ACC112 (cell line): ENCODE data around the gene TMEM217.

Experiments used
- H2AFZ ChIP-seq: fragments of 200-600 bp; sonication (generic); one replicate; pipeline ENCODE4 v1.6.0; 2017; ENCODE audit warnings: antibody characterized with exemption, low read length; ENCODE audit not compliant: unreplicated experiment
- H3K27ac ChIP-seq: fragments of 200-600 bp; sonication (generic); 2 replicates; pipeline ENCODE4 v1.5.1; 2014; ENCODE audit warnings: low read depth, mild to moderate bottlenecking, antibody characterized with exemption, low read length, moderate library complexity
- H3K27me3 ChIP-seq: fragments of 200-600 bp; sonication (generic); 2 replicates; pipeline ENCODE4 v1.6.1; 2014; ENCODE audit warnings: mild to moderate bottlenecking, antibody characterized with exemption, low read length, moderate library complexity, mixed read lengths; ENCODE audit not compliant: insufficient read depth
- H3K36me3 ChIP-seq: fragments of 200-600 bp; sonication (generic); 2 replicates; pipeline ENCODE4 v1.6.1; 2016; ENCODE audit warnings: mild to moderate bottlenecking, antibody characterized with exemption, low read length, moderate library complexity, mixed read lengths; ENCODE audit not compliant: insufficient read depth
- H3K4me1 ChIP-seq: fragments of 200-600 bp; sonication (generic); one replicate; pipeline ENCODE4 v1.6.1; 2016; ENCODE audit warnings: low read length, mixed read lengths; ENCODE audit not compliant: insufficient read depth, unreplicated experiment, control insufficient read depth
- H3K4me3 ChIP-seq: fragments of 200-600 bp; sonication (generic); 2 replicates; pipeline ENCODE4 v1.5.1; 2014; ENCODE audit warnings: mild to moderate bottlenecking, low read depth, low read length
- H3K79me2 ChIP-seq: fragments of 200-600 bp; sonication (generic); one replicate; pipeline ENCODE4 v1.6.0; 2016; ENCODE audit warnings: low read length; ENCODE audit not compliant: control insufficient read depth, unreplicated experiment, insufficient read depth

Gene TMEM217

DNA sequence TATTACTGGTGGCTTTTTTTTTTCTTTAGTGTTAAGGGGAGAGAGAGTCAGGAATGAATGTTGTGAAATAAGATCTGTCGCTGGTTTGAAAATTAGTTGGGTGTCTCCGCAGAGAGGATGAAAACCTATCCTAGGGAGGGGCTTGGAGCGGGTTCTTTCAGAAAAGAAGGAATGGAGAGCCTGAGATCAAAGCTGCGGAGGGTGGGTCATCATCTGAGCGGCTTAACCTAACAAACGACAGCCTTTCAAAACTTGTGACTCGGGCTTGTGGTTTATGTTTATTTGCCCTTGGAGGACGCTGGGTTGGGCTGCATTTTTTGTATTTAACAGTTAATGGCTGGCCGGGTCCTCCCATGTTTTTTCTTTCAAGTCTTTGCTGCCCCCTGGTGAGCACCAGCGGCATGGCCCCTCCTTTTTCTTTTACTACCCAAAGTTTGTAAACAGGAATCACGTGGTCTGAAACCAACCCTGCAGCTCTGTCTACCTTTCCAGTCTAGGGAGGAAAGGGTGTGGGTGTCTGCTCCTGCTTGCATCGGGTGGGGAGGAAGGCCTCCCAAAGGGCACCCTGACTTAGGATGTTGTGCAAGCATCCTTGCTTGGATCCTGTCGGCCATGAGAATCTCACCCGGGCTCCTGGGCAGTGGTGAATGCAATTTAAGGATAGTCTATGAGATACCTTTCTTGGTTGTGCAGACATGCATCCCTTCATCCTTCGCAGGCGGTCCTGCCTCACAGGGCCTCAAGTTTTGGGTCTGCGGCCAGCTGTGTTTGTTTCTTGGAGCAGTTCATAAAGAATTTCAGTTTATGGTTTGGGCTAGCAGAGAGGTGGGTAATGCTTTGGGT lies 85.8 kb downstream of the TMEM217 start:
- Histone ChIP-seq H3K4me1 (peaks cover 15% of the 10 kb centered on the region), H3K36me3 (peaks cover 15% of the 10 kb centered on the region), H3K27ac (peak overlapping the region; percentile 73), H3K79me2 (peaks cover 13% of the 10 kb centered on the region), H3K27me3 (no peaks in the 10 kb centered on the region), H2AFZ (no peak overlapping the region), H3K4me3 (peak overlapping the region; percentile 97)

GRCh38 chr6:37171201-37171969 lies 86.6 kb downstream of the TMEM217 start:
- peaks cover 15% of the 10 kb centered on the region for H3K4me1 ChIP-seq

DNA sequence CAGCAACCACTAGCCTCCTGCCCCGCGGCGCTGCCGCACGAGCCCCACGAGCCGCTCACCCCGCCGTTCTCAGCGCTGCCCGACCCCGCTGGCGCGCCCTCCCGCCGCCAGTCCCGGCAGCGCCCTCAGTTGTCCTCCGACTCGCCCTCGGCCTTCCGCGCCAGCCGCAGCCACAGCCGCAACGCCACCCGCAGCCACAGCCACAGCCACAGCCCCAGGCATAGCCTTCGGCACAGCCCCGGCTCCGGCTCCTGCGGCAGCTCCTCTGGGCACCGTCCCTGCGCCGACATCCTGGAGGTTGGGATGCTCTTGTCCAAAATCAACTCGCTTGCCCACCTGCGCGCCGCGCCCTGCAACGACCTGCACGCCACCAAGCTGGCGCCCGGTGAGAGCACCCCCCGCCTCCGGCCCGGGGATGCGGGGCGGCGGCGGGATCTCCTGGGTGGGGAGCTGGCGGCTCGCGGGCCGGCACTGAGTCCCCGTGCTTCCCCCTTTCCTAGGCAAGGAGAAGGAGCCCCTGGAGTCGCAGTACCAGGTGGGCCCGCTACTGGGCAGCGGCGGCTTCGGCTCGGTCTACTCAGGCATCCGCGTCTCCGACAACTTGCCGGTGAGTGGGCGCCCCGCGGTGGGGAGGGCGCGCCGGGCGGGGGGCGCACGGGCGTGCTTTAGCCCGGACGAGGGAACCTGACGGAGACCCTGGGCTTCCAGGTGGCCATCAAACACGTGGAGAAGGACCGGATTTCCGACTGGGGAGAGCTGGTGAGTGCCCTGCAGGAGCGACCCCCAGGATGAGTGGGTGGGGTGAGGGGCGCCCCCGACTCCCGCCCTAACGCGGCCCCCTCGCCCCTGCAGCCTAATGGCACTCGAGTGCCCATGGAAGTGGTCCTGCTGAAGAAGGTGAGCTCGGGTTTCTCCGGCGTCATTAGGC lies 87.4 kb downstream of the TMEM217 start:
- peak overlapping the region; percentile 73 for H3K27ac ChIP-seq
- H3K4me3 ChIP-seq: peak overlapping the region; percentile 97
- peaks cover 15% of the 10 kb centered on the region for H3K36me3 ChIP-seq
- H3K4me1 ChIP-seq: peaks cover 15% of the 10 kb centered on the region
- no peak overlapping the region for H2AFZ ChIP-seq
- no peaks in the 10 kb centered on the region for H3K27me3 ChIP-seq
- peaks cover 13% of the 10 kb centered on the region for H3K79me2 ChIP-seq

More at GRCh38 chr6:37171201-37171969, 86.6 kb downstream of the TMEM217 start:
- Histone ChIP-seq H3K79me2 (peaks cover 13% of the 10 kb centered on the region), H3K27ac (peak overlapping the region; percentile 73), H3K36me3 (peaks cover 15% of the 10 kb centered on the region), H2AFZ (no peak overlapping the region), H3K4me3 (peak overlapping the region; percentile 97), H3K27me3 (no peaks in the 10 kb centered on the region)

GRCh38 chr6:37169496-37170272 lies 88.3 kb downstream of the TMEM217 start, which contains the start of gene PIM1:
PIM1 (plus strand) TSS chr6:37170152; CDS start chr6:37170576, 424 bp downstream.
- Histone ChIP-seq H3K27me3 (no peaks in the 10 kb centered on the region), H3K4me1 (peaks cover 15% of the 10 kb centered on the region), H3K79me2 (peaks cover 13% of the 10 kb centered on the region), H2AFZ (peak within 1 kb of the TSS; percentile 48), H3K27ac (peak within 1 kb of the TSS; percentile 98), H3K36me3 (peaks cover 14% of the 10 kb centered on the region), H3K4me3 (peak within 1 kb of the TSS; percentile 97)

- no peaks in the 10 kb centered on the region for H3K27me3 ChIP-seq
- H2AFZ ChIP-seq: peak overlapping the region; percentile 48
- H3K4me3 ChIP-seq: peak overlapping the region; percentile 81
- H3K36me3 ChIP-seq: peaks cover 11% of the 10 kb centered on the region
- H3K79me2 ChIP-seq: peaks cover 13% of the 10 kb centered on the region
- H3K27ac ChIP-seq: peak overlapping the region; percentile 98
- H3K4me1 ChIP-seq: peaks cover 15% of the 10 kb centered on the region
Measured at GRCh38 chr6:37168811-37169495, 89.0 kb downstream of the TMEM217 start.

GRCh38 chr6:37168163-37168758 lies 89.7 kb downstream of the TMEM217 start:
- H3K79me2 ChIP-seq: peaks cover 13% of the 10 kb centered on the region
- no peaks in the 10 kb centered on the region for H3K27me3 ChIP-seq
- peaks cover 13% of the 10 kb centered on the region for H3K4me1 ChIP-seq
- peak overlapping the region; percentile 98 for H3K27ac ChIP-seq
- peak overlapping the region; percentile 81 for H3K4me3 ChIP-seq
- peaks cover 4% of the 10 kb centered on the region for H3K36me3 ChIP-seq
- peak overlapping the region; percentile 19 for H2AFZ ChIP-seq

DNA sequence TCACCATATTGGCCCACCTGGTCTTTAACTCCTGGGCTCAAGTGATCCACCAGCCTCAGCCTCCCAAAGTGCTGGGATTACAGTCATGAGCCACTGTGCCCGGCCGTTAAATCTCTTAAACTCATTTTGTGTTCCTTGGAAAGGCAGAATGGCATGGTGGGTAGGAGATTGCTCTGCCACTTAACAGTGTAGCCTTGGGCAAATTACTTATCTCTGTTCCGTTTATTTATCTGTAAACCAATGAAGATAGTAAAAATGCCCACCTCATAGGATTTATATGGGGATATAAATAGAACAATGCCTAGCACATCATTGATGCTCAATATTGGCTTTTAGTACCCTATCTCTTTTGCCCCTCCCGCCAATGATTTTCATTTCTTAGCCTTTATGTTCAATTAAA lies 95.2 kb downstream of the TMEM217 start:
- Histone ChIP-seq H3K4me3 (no peak overlapping the region), H2AFZ (no peak overlapping the region), H3K79me2 (no peaks in the 10 kb centered on the region), H3K4me1 (peaks cover 11% of the 10 kb centered on the region), H3K36me3 (no peaks in the 10 kb centered on the region), H3K27ac (no peak overlapping the region), H3K27me3 (no peaks in the 10 kb centered on the region)
